ENCODE data around the gene PSMG4.

Gene PSMG4

GRCh38 chr6:3311826-3312225 is 53.1 kb downstream of the PSMG4 start:
- no peak overlapping the region for H3K4ac ChIP-seq (ENCODE audit: low read depth, low read length)
- no peaks in the 10 kb centered on the region for H3K79me1 ChIP-seq (ENCODE audit: low read length)
- H2AFZ ChIP-seq (ENCODE audit: insufficient read depth, low read length, poor library complexity) = no peak overlapping the region
- H2BK5ac ChIP-seq (ENCODE audit: low read depth, low read length, poor library complexity) = no peak overlapping the region
- H4K91ac ChIP-seq (ENCODE audit: low read depth, low read length) = no peak overlapping the region
- no CpG with 5 or more reads among the region's 6 CpGs for WGBS (ENCODE audit: extremely low coverage, insufficient coverage, insufficient read length)
- H3K4me3 ChIP-seq (ENCODE audit: low read depth, low read length) = no peak overlapping the region
- H4K12ac ChIP-seq (ENCODE audit: low read depth, low read length) = no peak overlapping the region
- no peak overlapping the region for H3K27ac ChIP-seq (ENCODE audit: low read depth, low read length)
- H2AK5ac ChIP-seq (ENCODE audit: low read length) = no peak overlapping the region
- peak in 1 of 2 donors; percentile 15 for DNase-seq
- H3K79me2 ChIP-seq (ENCODE audit: control insufficient read depth, insufficient read depth, low read length, poor library complexity) = no peaks in the 10 kb centered on the region
- no peaks in the 10 kb centered on the region for H3K9me3 ChIP-seq (ENCODE audit: insufficient read depth, low read depth, low read length)
- H3K23ac ChIP-seq (ENCODE audit: low read length) = no peak overlapping the region
- no peaks in the 10 kb centered on the region for H3K4me1 ChIP-seq (ENCODE audit: control insufficient read depth in 1 of 2, insufficient read depth in 2 of 2, low read length in 2 of 2)
- no peak overlapping the region for H4K8ac ChIP-seq (ENCODE audit: low read depth, low read length)
- no peak overlapping the region for H3K4me2 ChIP-seq (ENCODE audit: low read length)
- H3K27me3 ChIP-seq (ENCODE audit: insufficient read depth, low read length) = no peaks in the 10 kb centered on the region
- H2BK12ac ChIP-seq (ENCODE audit: low read length) = no peak overlapping the region
- no peak overlapping the region for H3K14ac ChIP-seq (ENCODE audit: low read length)
- H3K18ac ChIP-seq (ENCODE audit: low read length) = no peak overlapping the region
- H3K36me3 ChIP-seq (ENCODE audit: control insufficient read depth in 1 of 2, insufficient read depth in 2 of 2, low read length in 2 of 2) = peaks cover 6 to 8% of the 10 kb centered on the region in 2 experiments
- H2BK120ac ChIP-seq (ENCODE audit: insufficient read depth, low read length, poor library complexity) = no peak overlapping the region
- no peak overlapping the region for H3K9ac ChIP-seq (ENCODE audit: low read length)

- no CpG with 5 or more reads among the region's 11 CpGs for WGBS (ENCODE audit: extremely low coverage, insufficient coverage, insufficient read length)
- Histone ChIP-seq H3K23ac (ENCODE audit: low read length) (no peak overlapping the region), H3K4me1 (ENCODE audit: control insufficient read depth in 1 of 2, insufficient read depth in 2 of 2, low read length in 2 of 2) (no peaks in the 10 kb centered on the region), H2BK120ac (ENCODE audit: insufficient read depth, low read length, poor library complexity) (no peak overlapping the region), H3K27me3 (ENCODE audit: insufficient read depth, low read length) (no peaks in the 10 kb centered on the region), H3K79me2 (ENCODE audit: control insufficient read depth, insufficient read depth, low read length, poor library complexity) (no peaks in the 10 kb centered on the region), H4K8ac (ENCODE audit: low read depth, low read length) (no peak overlapping the region), H3K14ac (ENCODE audit: low read length) (no peak overlapping the region), H2AFZ (ENCODE audit: insufficient read depth, low read length, poor library complexity) (no peak overlapping the region), H3K9me3 (ENCODE audit: insufficient read depth, low read depth, low read length) (no peaks in the 10 kb centered on the region), H3K27ac (ENCODE audit: low read depth, low read length) (no peak overlapping the region), H3K9ac (ENCODE audit: low read length) (no peak overlapping the region), H4K12ac (ENCODE audit: low read depth, low read length) (no peak overlapping the region), H3K4ac (ENCODE audit: low read depth, low read length) (no peak overlapping the region), H2AK5ac (ENCODE audit: low read length) (no peak overlapping the region), H3K18ac (ENCODE audit: low read length) (no peak overlapping the region), H2BK5ac (ENCODE audit: low read depth, low read length, poor library complexity) (no peak overlapping the region), H3K79me1 (ENCODE audit: low read length) (no peaks in the 10 kb centered on the region), H3K36me3 (ENCODE audit: control insufficient read depth in 1 of 2, insufficient read depth in 2 of 2, low read length in 2 of 2) (peaks cover 0 to 6% of the 10 kb centered on the region in 2 experiments), H2BK12ac (ENCODE audit: low read length) (no peak overlapping the region), H4K91ac (ENCODE audit: low read depth, low read length) (no peak overlapping the region), H3K4me3 (ENCODE audit: low read depth, low read length) (peak overlapping the region; percentile 10), H3K4me2 (ENCODE audit: low read length) (no peak overlapping the region)
- peak in 1 of 2 donors; percentile 2 for DNase-seq
Observed at GRCh38 chr6:3312604-3313231, 54.0 kb downstream of the PSMG4 start.

- Histone ChIP-seq H3K4ac (ENCODE audit: low read depth, low read length) (no peak overlapping the region), H4K91ac (ENCODE audit: low read depth, low read length) (no peak overlapping the region), H3K23ac (ENCODE audit: low read length) (no peak overlapping the region), H3K4me1 (ENCODE audit: control insufficient read depth in 1 of 2, insufficient read depth in 2 of 2, low read length in 2 of 2) (no peaks in the 10 kb centered on the region), H4K12ac (ENCODE audit: low read depth, low read length) (no peak overlapping the region), H3K27ac (ENCODE audit: low read depth, low read length) (no peak overlapping the region), H2AFZ (ENCODE audit: insufficient read depth, low read length, poor library complexity) (no peak overlapping the region), H3K18ac (ENCODE audit: low read length) (no peak overlapping the region), H2BK5ac (ENCODE audit: low read depth, low read length, poor library complexity) (no peak overlapping the region), H3K14ac (ENCODE audit: low read length) (no peak overlapping the region), H3K9me3 (ENCODE audit: insufficient read depth, low read depth, low read length) (no peaks in the 10 kb centered on the region), H3K36me3 (ENCODE audit: control insufficient read depth in 1 of 2, insufficient read depth in 2 of 2, low read length in 2 of 2) (peaks cover 0 to 6% of the 10 kb centered on the region in 2 experiments), H3K4me3 (ENCODE audit: low read depth, low read length) (no peak overlapping the region), H2BK12ac (ENCODE audit: low read length) (no peak overlapping the region), H3K27me3 (ENCODE audit: insufficient read depth, low read length) (no peaks in the 10 kb centered on the region), H2BK120ac (ENCODE audit: insufficient read depth, low read length, poor library complexity) (no peak overlapping the region), H4K8ac (ENCODE audit: low read depth, low read length) (no peak overlapping the region), H3K79me2 (ENCODE audit: control insufficient read depth, insufficient read depth, low read length, poor library complexity) (no peaks in the 10 kb centered on the region), H3K9ac (ENCODE audit: low read length) (no peak overlapping the region), H2AK5ac (ENCODE audit: low read length) (no peak overlapping the region), H3K4me2 (ENCODE audit: low read length) (no peak overlapping the region), H3K79me1 (ENCODE audit: low read length) (no peaks in the 10 kb centered on the region)
- DNase-seq = no peak
- no CpG with 5 or more reads among the region's 7 CpGs for WGBS (ENCODE audit: extremely low coverage, insufficient coverage, insufficient read length)
Observed at GRCh38 chr6:3314176-3314575, 55.4 kb downstream of the PSMG4 start.

- DNase-seq = no peak
- H3K4me3 ChIP-seq (ENCODE audit: low read depth, low read length) = no peak overlapping the region
Observed at GRCh38 chr6:3314621-3315467, 56.1 kb downstream of the PSMG4 start.

More at GRCh38 chr6:3314621-3315467, 56.1 kb downstream of the PSMG4 start:
- Histone ChIP-seq H3K79me1 (ENCODE audit: low read length) (no peaks in the 10 kb centered on the region), H3K4me2 (ENCODE audit: low read length) (no peak overlapping the region), H3K27me3 (ENCODE audit: insufficient read depth, low read length) (no peaks in the 10 kb centered on the region), H3K18ac (ENCODE audit: low read length) (no peak overlapping the region), H4K12ac (ENCODE audit: low read depth, low read length) (no peak overlapping the region), H3K4me1 (ENCODE audit: control insufficient read depth in 1 of 2, insufficient read depth in 2 of 2, low read length in 2 of 2) (no peaks in the 10 kb centered on the region), H2BK120ac (ENCODE audit: insufficient read depth, low read length, poor library complexity) (no peak overlapping the region), H2BK12ac (ENCODE audit: low read length) (no peak overlapping the region), H2AFZ (ENCODE audit: insufficient read depth, low read length, poor library complexity) (no peak overlapping the region), H3K23ac (ENCODE audit: low read length) (no peak overlapping the region), H3K4ac (ENCODE audit: low read depth, low read length) (no peak overlapping the region), H2AK5ac (ENCODE audit: low read length) (no peak overlapping the region), H2BK5ac (ENCODE audit: low read depth, low read length, poor library complexity) (no peak overlapping the region), H3K36me3 (ENCODE audit: control insufficient read depth in 1 of 2, insufficient read depth in 2 of 2, low read length in 2 of 2) (peaks cover 0 to 6% of the 10 kb centered on the region in 2 experiments), H3K14ac (ENCODE audit: low read length) (no peak overlapping the region), H3K27ac (ENCODE audit: low read depth, low read length) (no peak overlapping the region), H4K8ac (ENCODE audit: low read depth, low read length) (no peak overlapping the region), H3K9ac (ENCODE audit: low read length) (no peak overlapping the region), H3K9me3 (ENCODE audit: insufficient read depth, low read depth, low read length) (no peaks in the 10 kb centered on the region), H3K79me2 (ENCODE audit: control insufficient read depth, insufficient read depth, low read length, poor library complexity) (no peaks in the 10 kb centered on the region), H4K91ac (ENCODE audit: low read depth, low read length) (no peak overlapping the region)
- no CpG with 5 or more reads among the region's 20 CpGs for WGBS (ENCODE audit: extremely low coverage, insufficient coverage, insufficient read length)
